GM21717 (cell line): ENCODE results near the gene CAMKMT.
A peak's percentile ranks its signal among the peaks of the same experiment; 100 is the strongest.

Experiments used
- ATAC-seq: cut with Tn5 transposase; IDR thresholded peaks from one replicate; pipeline ENCODE4 v1.9.1; 2021; ENCODE audit warnings: mild to moderate bottlenecking, moderate library complexity; ENCODE audit not compliant: unreplicated experiment

The CAMKMT gene

DNA sequence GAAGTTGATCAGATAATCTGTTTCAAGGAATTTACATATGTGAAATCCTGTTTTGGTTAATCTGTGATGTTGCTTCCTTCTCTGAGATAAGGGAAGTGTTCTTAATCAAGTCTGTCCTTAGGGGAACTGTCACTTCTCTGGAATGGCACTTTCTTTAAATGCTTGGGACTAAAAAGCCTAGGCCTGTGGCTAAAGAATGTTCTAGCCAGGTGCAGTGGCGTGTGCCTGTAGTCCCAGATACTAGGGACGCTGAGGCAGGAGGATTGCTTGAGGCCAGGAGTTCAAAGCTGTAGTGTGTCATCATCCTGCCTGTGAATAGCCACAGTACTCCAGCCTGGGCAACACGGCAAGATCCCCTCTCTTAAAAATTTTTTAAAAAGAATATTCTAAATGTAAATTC is 362.2 kb downstream of the CAMKMT start:
- no peak for ATAC-seq

DNA sequence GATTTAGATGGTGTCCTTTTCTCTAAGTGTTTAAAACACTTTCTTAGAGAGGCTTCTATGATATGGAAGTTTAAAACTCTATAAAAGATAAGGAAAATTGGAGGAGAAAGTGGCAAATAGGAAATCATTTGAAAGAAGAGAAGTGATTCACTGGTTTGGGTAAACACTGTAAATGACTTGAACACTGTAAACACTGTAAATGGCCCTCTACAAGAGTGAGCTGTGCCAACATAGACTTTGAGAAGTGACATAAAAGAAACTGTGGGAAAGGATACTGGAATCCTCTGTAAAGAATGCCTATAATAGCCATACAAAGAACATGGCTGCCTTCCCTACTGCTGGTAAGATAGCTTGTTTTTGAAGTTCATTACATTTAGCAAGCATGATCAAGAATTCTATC is 368.8 kb downstream of the CAMKMT start:
- no peak for ATAC-seq

DNA sequence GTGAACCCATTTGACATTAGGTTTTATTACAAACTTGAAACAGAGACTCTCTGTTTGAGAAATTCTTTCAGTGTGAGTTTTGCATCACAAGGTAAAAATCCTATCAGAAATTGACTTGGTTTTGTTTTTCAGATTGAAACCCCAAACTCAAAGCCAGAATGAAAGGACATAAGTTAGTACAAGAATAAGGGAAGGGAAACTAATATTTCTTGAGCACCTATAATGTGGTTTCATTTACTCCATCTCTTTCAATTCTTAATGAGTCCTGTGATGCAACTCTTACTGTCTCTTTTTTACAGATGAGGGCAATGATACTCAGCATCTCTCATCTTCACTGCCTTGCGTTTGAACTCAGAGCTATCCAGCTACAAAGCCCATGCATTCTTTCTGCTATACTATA is 369.8 kb downstream of the CAMKMT start:
- ATAC-seq: peak; percentile 97

DNA sequence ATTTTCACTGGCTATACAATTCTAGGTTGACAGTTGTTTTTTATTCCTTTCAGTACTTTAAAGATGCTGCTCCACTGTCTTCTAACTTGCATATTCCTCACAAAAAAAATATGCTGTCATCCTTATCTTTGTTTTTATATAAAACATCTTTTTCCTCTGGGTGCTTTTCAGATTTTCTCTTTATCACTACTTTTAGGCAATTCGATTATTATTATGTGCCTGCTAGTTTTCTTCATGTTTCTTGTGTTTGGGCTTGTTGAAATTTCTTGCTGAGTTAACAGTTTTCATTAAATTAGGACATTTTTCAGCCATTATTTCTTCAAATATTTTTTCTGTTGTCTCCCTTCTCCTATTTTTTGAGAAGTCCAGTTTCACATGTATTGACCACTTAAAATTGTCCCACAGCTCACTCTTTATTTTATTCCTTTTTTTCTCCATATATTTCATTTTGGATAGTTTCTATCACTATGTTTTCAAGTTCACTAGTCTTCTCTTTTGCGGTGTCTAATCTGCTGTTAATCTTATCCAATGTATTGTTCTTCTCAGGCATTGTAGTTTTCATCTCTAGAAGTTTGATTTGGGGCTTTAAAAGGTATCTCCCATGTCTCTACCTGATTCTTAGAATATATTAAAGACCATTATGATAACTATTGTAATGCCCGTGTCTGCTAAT is 374.7 kb downstream of the CAMKMT start:
- no peak for ATAC-seq

DNA sequence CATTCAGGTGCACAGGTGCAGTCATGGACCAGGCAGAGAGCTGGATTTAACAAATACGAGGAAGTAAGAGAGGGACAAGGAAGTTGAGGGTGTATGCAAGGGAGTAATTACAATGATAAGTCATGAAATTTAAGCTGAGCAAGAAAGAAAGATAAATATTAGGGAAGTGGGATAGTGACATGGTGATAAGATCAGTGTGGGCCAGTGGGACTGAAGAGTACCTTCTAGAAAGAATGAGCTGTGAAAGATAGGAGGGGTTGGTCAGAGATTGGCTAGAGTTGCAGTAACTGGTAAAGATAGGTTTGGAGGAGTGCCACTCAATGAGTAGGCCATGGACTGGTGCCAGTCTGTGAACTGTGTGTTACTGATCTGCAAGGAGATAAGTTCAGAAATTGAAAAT is 378.9 kb downstream of the CAMKMT start:
- ATAC-seq: no peak

DNA sequence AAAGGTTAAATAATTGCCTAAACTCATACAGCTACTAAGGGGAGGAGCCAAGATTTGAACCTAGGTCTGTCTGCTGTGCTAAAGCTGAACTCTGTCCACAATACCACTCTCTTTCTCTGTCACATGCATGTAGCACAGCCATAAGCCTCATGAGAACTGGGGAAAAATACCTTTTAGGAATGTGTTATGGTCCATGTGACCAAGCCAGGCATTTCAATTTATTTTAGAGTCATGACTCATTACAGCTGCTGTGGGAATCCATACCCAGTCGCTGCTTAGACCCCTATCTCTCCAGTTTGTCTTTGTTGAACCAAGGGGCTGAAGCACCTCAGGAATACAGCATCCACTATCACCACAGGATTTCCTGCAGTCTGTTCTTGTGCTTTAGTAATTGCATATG is 379.8 kb downstream of the CAMKMT start:
- no peak for ATAC-seq

DNA sequence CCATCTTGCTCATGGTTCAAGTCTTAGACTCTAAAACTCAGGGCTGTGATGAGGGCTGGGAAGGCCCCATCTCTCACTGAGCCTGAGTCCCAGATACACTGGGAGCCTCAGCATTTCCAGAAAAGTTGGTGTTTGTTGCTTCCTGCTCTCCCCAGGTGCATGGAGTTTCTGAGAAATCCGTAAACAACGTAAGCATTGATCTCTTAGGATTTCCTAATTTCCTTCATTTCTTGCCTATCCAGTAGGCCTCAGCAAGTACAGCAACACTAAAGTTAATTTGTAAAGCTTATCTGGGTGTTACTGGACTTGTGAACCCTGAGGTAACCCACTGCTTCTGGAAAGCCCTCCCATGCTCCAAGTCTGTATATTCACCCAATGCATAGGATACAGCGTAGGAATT is 380.3 kb downstream of the CAMKMT start:
- ATAC-seq: no peak

DNA sequence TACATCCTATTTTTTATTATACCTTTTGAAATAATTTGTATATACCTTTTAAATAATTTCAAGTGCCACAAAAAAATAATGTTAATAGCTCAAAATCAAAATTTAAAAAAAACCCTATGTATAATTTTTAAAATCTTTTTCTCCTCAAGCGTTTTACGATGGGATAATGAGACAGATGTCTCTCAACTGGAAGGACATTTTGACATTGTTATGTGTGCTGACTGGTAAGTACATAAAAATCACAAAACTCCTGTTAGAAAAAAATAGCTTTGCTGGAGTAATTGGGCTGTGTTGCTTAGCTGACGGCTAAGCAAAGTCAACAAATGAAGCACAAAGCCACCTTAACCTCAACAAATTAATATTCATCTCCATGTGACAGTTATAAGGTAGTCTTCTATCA is 381.7 kb downstream of the CAMKMT start:
- ATAC-seq: no peak

DNA sequence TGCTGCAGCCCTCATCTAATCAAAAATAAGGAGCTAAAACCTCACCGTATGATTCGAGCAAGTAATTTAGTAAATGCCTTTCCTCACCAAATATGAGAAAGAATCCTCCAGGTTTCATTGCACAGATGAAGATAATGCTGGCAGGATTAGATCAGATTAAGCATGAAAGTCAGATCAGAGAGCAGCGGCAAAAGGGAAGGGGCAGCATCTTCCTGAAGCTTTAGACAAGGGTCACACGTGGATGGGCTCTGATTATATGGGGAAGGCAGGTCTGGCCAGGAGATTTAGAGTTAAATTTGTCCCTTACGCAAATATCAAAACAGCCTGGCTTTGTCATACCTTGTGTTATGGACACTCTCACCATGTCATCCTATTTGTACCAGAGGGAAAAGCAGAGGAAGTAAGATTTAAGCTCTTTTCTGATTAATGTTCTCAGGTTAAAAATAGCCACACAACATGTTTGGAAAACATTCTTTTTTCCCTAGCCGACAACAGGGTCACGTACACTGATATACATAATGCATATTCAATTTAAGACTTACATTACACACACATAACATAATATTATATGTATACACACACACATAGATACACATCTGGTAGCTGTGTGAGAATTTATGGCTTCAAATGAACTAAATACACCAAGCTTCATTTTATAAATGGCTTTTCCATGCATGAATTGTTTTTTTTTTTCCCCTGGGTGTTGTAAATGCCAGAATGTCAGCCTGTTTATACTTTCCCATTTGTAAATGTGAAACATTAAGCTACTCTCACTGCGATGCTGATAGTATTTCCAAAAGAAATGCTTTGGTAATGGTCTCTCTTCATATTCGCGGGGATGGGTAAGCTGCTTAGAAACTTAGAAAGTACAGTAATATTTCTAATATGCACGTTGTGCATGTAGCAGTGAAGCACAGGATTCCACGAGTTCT is 383.5 kb downstream of the CAMKMT start:
- ATAC-seq: no peak

DNA sequence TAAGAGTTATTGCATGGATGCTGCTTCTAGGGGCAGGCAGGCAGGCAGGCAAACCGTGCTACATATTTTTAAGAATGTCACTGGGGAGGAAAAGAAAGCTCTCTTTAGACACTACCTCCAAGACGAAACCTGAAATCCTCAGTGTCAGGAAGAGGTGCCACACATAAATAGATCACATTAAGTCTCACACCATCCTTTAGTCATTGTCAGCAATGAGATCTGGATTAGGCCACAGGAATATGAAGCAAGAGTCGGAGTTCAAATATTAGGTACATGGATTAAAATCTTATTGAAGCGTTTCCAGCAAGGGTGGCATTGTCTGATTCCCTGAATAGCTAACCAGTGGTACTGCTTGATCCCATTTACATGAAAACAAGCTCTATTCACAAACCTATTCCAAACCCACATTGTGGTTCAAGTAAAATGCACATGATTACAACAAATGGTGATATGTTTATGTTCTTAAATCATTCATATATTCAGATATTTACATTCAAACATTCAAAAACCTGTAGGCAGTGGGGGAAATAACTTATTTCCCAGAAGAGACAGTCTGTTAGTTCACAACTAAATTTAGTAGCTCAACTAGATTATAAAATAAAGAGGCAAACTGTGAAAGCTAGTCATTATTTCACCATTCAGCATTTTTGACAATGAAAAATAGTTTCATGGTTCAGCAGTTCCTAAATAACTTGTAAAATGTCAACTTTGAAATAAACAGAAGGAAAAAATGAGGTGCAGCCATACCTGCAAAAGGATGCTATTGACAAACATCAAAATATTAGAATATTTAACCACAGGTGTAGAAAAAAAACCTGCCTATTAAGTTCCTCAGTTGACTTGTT is 384.4 kb downstream of the CAMKMT start:
- no peak for ATAC-seq

DNA sequence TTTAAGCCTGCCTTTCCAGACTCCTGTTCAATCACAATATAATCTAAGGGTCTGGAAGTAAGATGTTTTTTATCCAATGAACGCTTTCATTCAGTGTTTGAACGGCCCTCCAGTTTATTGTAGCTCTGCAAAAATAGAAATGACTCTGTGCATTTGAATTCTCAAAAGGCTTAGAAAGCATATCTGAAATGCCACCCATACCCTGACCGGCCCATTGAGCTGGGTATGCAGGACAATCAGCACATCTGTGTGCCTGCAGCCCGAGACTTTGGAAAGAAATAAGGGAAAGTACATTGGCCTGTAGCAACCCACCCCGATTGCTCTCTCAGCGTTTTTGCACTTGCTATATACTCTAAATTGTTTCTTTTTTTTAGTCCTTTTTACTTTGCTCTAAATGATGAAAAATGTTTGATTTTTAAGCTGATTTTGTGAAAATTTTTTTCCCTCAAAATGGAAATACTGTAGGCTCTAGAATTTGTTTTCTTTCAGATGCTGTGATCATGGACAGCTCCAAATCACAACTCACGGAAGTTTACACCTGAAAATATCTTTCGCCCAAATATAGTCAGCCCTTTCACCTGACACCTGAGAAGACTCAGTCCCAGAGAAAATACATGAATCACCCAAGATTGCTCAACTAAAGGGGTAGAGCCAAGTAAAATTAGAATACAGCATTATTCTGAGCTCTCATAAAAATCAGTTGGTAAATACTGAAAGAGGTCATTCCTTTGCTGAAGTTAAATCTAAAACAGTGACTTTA is 385.3 kb downstream of the CAMKMT start:
- no peak for ATAC-seq

DNA sequence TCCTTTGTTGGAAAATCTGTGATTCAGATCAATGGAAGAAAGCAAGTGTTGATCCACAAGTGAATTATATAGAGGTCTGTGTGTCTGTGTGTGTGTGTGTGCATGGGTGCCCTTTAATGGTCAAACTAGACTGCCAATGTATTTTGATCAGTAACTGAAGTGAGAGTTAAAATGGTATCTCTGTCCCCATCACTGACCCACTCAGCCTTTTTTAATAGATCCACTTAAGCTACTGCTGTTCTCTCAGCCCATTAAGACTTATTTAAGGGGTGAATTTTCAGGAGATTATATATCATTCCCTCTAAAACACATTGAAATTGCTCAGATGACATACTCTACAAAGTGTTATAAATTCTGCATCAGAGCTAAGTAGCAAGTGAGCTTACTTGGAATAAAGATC is 386.0 kb downstream of the CAMKMT start:
- ATAC-seq: no peak

DNA sequence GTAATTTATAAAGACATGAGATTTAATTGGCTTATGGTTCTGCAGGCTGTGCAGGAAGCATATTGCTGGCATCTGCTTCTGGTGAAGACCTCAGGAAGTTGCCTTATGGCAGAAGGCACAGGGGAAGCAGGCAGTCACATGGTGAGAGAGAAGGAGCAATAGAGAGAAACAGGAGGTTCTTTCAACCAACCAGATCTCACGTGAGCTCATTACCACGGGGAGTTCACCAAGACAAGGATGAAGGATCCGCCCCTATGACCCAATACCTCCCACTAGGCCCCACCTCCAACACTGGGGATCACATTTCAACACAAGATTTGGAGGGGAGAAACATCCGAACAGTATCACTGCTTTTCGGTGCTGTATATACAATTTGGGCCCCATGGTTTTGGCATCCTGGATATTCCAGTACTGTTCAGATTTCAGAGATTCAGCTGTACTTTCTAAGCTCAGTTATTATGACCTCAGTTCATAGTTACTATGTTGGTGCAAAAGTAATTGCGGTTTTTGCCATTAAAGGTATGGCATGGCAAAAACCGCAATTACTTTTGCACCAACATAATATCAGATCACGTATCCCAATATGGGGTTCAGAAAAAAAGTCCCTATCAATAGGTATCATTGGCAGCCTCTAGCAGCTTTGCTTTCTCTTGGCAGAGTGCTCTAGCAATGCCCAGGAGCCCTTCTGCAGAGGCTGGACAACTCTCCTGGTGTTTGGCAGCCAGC is 390.2 kb downstream of the CAMKMT start:
- ATAC-seq: no peak

DNA sequence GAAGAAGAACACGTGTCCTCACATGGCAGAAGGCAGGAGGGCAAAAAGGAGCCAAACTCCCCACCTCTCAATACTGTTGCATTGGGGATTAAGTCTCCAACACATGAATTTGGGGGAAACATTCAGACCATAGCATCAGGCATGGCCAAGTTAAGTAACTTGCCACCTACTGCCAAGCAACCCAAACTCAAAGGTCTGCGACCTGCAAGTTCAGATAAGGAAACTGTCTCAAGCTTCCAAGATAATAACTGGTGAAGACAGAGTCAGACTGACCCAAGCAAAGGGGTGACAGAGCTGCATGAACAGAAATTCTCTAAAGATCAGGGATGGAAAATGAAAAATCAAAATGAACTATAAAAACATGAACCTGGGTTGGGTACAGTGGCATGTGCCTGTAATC is 391.0 kb downstream of the CAMKMT start:
- ATAC-seq: no peak

DNA sequence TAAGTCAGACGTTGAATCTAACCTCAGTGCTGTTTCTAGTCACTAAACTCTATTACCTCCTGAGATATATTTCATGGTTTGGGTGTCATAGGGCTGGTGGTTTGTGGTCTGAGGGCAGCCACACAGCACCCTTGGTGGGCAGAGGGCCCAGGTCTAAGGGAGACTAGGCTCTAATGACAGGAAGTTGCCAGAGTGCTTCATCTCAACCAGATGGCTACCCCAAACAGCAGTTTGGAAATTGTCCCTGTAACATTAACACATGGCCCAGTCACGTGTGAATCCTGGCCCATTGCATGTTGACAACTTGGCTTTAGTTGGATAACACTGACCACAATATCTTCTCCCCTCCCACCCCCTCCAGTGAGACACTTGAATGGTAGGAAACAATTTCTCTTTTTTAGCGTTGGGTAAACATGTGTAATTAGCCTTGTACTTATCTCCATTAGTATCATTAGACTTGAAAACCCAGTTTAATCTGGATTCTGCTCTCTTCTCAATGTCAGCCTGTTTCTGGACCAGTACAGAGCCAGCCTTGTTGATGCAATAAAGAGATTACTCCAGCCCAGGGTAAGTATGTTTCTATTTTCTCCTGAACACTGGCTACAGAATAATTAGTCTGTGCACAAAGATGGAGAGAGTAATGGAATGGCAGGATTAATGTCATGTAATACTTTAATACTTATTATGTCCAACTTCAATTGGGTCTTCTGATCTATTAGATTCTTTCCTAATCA is 392.0 kb downstream of the CAMKMT start:
- ATAC-seq: peak; percentile 66

DNA sequence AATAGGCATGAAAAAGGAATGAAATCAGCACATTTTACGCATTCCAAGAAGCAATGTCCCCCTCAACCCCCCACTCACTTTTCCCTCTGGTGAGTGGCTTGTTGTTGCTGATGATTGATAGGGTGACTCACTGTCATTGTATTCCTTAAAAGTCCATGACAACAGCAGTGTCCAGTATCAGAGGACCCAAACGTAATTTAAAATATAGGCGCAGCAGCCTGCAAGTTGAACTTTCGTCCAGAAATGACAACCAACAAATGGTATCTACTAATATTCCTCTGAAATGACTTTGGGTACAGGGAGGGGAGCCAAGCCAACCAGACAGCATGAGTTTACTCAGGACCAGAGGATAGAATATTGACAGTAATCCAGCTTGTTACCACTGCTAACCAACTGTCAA is 396.8 kb downstream of the CAMKMT start:
- no peak for ATAC-seq

DNA sequence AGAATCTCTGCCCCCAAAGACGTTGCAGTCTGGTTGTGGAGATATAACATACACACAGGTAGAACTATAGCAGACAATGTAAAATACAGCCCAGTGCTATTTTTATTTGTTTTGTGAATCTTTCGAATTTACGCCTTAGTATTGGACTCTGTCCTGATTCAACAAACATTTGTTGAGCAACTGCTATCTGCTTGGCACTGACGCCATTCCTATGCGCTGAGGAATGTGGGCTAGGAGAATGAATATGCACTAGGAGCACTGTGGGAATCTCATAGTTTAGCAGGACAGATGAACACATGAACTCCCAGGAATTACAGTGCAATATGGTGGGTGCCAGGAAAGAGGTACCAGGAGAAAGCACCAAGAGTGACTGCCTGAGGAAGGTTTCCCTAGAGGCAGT is 398.1 kb downstream of the CAMKMT start:
- ATAC-seq: no peak

DNA sequence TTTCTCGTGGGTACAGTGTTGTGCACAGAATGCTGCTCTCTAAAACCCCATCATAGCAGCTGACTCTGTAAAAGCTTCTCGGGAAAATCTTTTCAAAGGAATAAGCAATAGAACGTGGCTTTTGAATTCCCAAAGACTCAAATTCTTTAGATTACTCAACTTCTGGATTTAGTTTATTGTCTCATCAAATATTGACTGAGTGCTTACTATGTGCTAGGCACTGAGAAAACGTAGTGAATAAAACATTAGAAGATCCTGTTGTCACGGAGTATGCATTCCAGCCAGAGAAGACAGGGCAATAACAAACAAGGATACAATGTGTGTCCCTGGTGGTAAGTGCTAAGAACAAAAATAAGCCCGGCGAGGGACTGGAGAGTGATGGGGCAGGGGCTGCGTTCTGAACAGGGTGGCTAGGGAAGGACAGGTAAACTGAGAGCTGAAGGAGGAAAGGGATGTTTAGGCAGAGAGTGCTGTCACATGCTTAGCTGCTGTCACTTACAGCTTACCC is 401.6 kb downstream of the CAMKMT start:
- no peak for ATAC-seq

DNA sequence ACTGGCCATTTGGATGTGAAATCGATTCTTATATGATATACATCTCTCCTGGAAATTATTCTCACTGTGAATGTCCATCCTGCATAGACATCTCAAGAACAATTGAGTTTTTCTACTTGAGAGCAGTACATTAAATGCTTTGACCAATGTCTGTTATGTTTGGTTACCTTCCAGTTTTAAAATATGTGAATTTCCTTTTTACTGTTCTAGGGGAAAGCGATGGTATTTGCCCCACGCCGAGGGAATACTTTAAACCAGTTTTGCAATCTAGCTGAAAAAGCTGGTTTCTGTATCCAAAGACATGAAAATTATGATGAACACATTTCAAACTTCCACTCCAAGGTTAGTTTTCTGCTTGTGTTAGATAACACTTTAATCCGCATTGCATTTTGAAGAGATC is 404.5 kb downstream of the CAMKMT start:
- no peak for ATAC-seq
